SK-N-SH (cell line): Measurements from ENCODE around the gene ABCD1. TPM values are rescaled to one million over a fixed set of nuclear protein-coding genes. Genes with fewer than 3 reads are reported as not detected.

Experiments
- CTCF ChIA-PET: fragments of 300-600, 350-600 bp; formaldehyde crosslinking; extraction: SDS; loops from one replicate; lab custom pipeline; 2021; lab: Yijun Ruan, JAX
- POLR2A ChIA-PET: fragments of 350-600 bp; sonication (Branson Sonifier 250); formaldehyde crosslinking; extraction: SDS; loops from one replicate; lab custom pipeline; 2020; ENCODE audit warnings: antibody characterized with exemption, inconsistent platforms; lab: Yijun Ruan, JAX
- DNase-seq: peaks from one replicate; pipeline ENCODE4 v3.0.0; 2012
- H2AFZ ChIP-seq: fragments of 200-600 bp; sonication (generic); 2 replicates; pipeline ENCODE4 v1.8.1; 2016; ENCODE audit warnings: antibody characterized with exemption, mild to moderate bottlenecking, low read depth
- H3F3A ChIP-seq: fragments of 200-600 bp; sonication (generic); replicated peaks from 2 replicates; pipeline ENCODE3; 2016; ENCODE audit warnings: antibody characterized with exemption, mild to moderate bottlenecking; ENCODE audit not compliant: insufficient read depth
- H3K27ac ChIP-seq, 2 experiments: fragments of 200-500 bp in 1 of 2; fragments of 200-600 bp in 1 of 2; sonication (Bioruptor generic) in 1 of 2; sonication (generic), shearing (Covaris generic) in 1 of 2; 2 replicates each; pipeline versions ENCODE4 v1.5.1 to v1.6.1; 2014 to 2016; ENCODE audit warnings: low read depth in 2 of 2, inconsistent platforms in 1 of 2, low read length in 1 of 2, mild to moderate bottlenecking in 1 of 2, mixed read lengths in 1 of 2
- H3K27me3 ChIP-seq: fragments of 200-600 bp; sonication (generic), shearing (Covaris generic); 2 replicates; pipeline ENCODE4 v1.6.1; 2016; ENCODE audit warnings: mixed run types; ENCODE audit not compliant: insufficient read depth
- H3K36me3 ChIP-seq, 2 experiments: fragments of 200-500 bp in 1 of 2; fragments of 200-600 bp in 1 of 2; sonication (Bioruptor generic) in 1 of 2; sonication (generic) in 1 of 2; replicated peaks in 1 of 2; 2 replicates each; pipeline versions ENCODE3 to v1.5.1; 2014 to 2016; ENCODE audit warnings: low read length in 1 of 2, mild to moderate bottlenecking in 1 of 2; ENCODE audit not compliant: insufficient read depth in 2 of 2, control insufficient read depth in 1 of 2
- H3K4me1 ChIP-seq, 2 experiments: fragments of 200-500 bp in 1 of 2; fragments of 200-600 bp in 1 of 2; sonication (Bioruptor generic) in 1 of 2; sonication (generic), shearing (Covaris generic) in 1 of 2; 2 replicates each; pipeline versions ENCODE4 v1.5.1 to v1.6.1; 2014 to 2016; ENCODE audit warnings: low read depth in 1 of 2, low read length in 1 of 2, mixed run types in 1 of 2; ENCODE audit not compliant: insufficient read depth in 2 of 2, control insufficient read depth in 1 of 2
- H3K4me2 ChIP-seq: fragments of 200-600 bp; sonication (generic), shearing (Covaris generic); 2 replicates; pipeline ENCODE4 v1.6.1; 2017; ENCODE audit warnings: mixed run types
- H3K4me3 ChIP-seq, 2 experiments: fragments of 200-500 bp in 1 of 2; fragments of 200-600 bp in 1 of 2; sonication (Bioruptor generic) in 1 of 2; sonication (generic), shearing (Covaris generic) in 1 of 2; 2 replicates each; pipeline versions ENCODE4 v1.5.1 to v1.8.1; 2014 to 2016; ENCODE audit warnings: low read depth in 2 of 2, inconsistent platforms in 1 of 2, low read length in 1 of 2, mild to moderate bottlenecking in 1 of 2, mixed read lengths in 1 of 2, moderate library complexity in 1 of 2
- H3K79me2 ChIP-seq: fragments of 200-600 bp; sonication (generic); 2 replicates; pipeline ENCODE4 v1.8.1; 2017; ENCODE audit warnings: mild to moderate bottlenecking; ENCODE audit not compliant: insufficient read depth
- H3K9ac ChIP-seq: fragments of 200-600 bp; sonication (generic); 2 replicates; pipeline ENCODE4 v1.6.1; 2017; ENCODE audit warnings: mixed run types
- H3K9me2 ChIP-seq: fragments of 200-600 bp; sonication (generic); 2 replicates; pipeline ENCODE4 v1.6.1; 2017; ENCODE audit warnings: mixed run types
- H3K9me3 ChIP-seq: fragments of 200-600 bp; sonication (generic); 2 replicates; pipeline ENCODE4 v1.6.1; 2017; ENCODE audit warnings: mixed run types, mild to moderate bottlenecking, moderate library complexity
- H4K20me1 ChIP-seq: fragments of 200-600 bp; sonication (generic); 2 replicates; pipeline ENCODE4 v1.6.1; 2017; ENCODE audit warnings: mild to moderate bottlenecking, mixed run types; ENCODE audit not compliant: insufficient read depth
- CHD2 ChIP-seq: fragments of 150-350 bp; IDR thresholded peaks from 2 replicates; pipeline ENCODE4 v1.6.1; 2018; ENCODE audit warnings: low read length; ENCODE audit not compliant: partially characterized antibody
- ELF1 ChIP-seq: IDR thresholded peaks from 2 replicates; pipeline ENCODE4 v1.4.0; 2012
- EP300 ChIP-seq, 2 experiments: IDR thresholded peaks; 2 replicates each; pipeline versions ENCODE4 v1.4.0 to v1.6.1; 2012; ENCODE audit warnings: borderline replicate concordance in 1 of 2, low read depth in 1 of 2, low read length in 1 of 2
- FOXJ3 ChIP-seq: sonication (generic); formaldehyde crosslinking; IDR thresholded peaks from 2 replicates; pipeline ENCODE4 v1.5.1; 2020; ENCODE audit warnings: mild to moderate bottlenecking, missing genetic modification reagents
- JUND ChIP-seq: IDR thresholded peaks from 2 replicates; pipeline ENCODE4 v1.4.0; 2012
- MEF2A ChIP-seq: IDR thresholded peaks from 2 replicates; pipeline ENCODE4 v1.4.0; 2012; ENCODE audit warnings: low read depth, borderline replicate concordance
- MXI1 ChIP-seq: IDR thresholded peaks from 2 replicates; pipeline ENCODE4 v1.6.1; 2012; ENCODE audit warnings: mild to moderate bottlenecking, low read depth, low read length, improper control_type of control experiment
- NFIC ChIP-seq: IDR thresholded peaks from 2 replicates; pipeline ENCODE4 v1.4.0; 2012; ENCODE audit warnings: borderline replicate concordance
- POLR2AphosphoS5 ChIP-seq: IDR thresholded peaks from 2 replicates; pipeline ENCODE4 v1.6.1; 2012; ENCODE audit warnings: low read depth, low read length
- RAD21 ChIP-seq: IDR thresholded peaks from 2 replicates; pipeline ENCODE4 v1.6.1; 2012; ENCODE audit warnings: mild to moderate bottlenecking, low read length
- RXRA ChIP-seq: IDR thresholded peaks from 2 replicates; pipeline ENCODE4 v1.4.0; 2012; ENCODE audit warnings: low read depth, mild to moderate bottlenecking, borderline replicate concordance
- SMC3 ChIP-seq: IDR thresholded peaks from 2 replicates; pipeline ENCODE4 v1.6.1; 2012; ENCODE audit warnings: low read depth, low read length, improper control_type of control experiment
- TAF1 ChIP-seq: IDR thresholded peaks from 2 replicates; pipeline ENCODE4 v1.6.1; 2012; ENCODE audit warnings: low read depth, mild to moderate bottlenecking, low read length, moderate library complexity, borderline replicate concordance
- YY1 ChIP-seq: IDR thresholded peaks from 2 replicates; pipeline ENCODE4 v1.4.0; 2012; ENCODE audit warnings: low read depth, mild to moderate bottlenecking
- WGBS: methylation state at CpG from one replicate; pipeline ENCODE4 v1.1.6; 2017; ENCODE audit warnings: low lambda C conversion rate; 5-methylcytosine and 5-hydroxymethylcytosine counted together
- polyA plus RNA-seq, 3 experiments: library from polyadenylated mRNA; depleted of rRNA; stranded (reverse); fragments of >200 nt; gene quantifications; 2 replicates each; pipeline ENCODE4 v1.2.3, GENCODE V29; 2012
- TF ChIP-seq, protein P1 (sequence below): IDR thresholded peaks from 2 replicates; pipeline ENCODE4 v1.4.0; 2012; ENCODE audit warnings: low read depth, borderline replicate concordance

ABCD1 gene
- polyA plus RNA-seq, 1 of the 3 experiments (the other 2 are of a cell fraction): 7.9 TPM

DNA sequence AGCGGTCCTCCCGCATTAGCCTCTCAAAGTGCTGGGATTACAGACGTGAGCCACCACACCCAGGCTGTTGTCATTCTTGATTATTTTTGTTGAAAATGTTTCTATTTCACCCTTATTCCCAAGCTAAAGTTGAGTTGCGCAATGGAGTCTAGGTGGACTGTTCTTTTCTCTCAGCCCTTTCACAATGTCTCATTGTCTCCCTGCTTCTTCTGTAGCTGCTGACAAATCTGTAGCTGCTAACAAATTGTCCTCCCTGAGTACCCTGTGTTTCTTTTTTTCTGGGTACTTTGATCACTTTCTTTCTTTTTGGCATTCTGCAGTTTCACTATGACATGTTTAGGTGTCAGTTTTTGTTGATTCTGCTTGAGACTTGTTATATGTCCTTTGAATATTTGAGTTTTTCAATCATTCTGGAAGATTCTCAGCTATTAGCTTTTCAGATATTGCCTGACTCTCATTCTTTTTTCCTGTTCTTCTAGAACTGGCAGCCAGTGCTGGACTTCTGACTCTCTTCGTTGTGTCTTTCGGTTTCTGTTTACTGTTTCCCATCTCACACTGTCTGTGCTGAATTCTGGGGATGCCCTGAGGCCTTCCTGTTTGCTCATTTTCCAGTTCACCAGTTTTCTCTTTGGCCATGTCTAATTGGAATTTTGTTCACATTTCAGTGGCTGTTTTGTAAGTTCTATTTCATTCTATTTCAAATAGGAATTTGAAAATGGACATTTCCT is 6.6 kb downstream of the ABCD1 start:
- Histone ChIP-seq H3K36me3 (peaks cover 0 to 8% of the 10 kb centered on the region in 2 experiments), H3K9me3 (no peaks in the 10 kb centered on the region), H3K79me2 (no peaks in the 10 kb centered on the region; the same call in 1 of the 2 replicates), H4K20me1 (no peaks in the 10 kb centered on the region), H3K4me1 (peaks cover 7 to 16% of the 10 kb centered on the region in 2 experiments; a peak in 3 of 4 replicates), H3K4me2 (no peak overlapping the region)
- WGBS: 58% methylated on average over 6 of the region's 6 CpGs
- TF ChIP-seq, protein P1, sequence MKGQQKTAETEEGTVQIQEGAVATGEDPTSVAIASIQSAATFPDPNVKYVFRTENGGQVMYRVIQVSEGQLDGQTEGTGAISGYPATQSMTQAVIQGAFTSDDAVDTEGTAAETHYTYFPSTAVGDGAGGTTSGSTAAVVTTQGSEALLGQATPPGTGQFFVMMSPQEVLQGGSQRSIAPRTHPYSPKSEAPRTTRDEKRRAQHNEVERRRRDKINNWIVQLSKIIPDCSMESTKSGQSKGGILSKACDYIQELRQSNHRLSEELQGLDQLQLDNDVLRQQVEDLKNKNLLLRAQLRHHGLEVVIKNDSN: no peak
- TF ChIP-seq FOXJ3 (CRISPR knock-in tag) (no peak), ELF1 (no peak), EP300 (IDR thresholded peaks at IDR 0.05; ENCODE audit: borderline replicate concordance in 1 of 2, low read depth in 1 of 2, low read length in 1 of 2) (no peak), MXI1 (no peak), RXRA (no peak), NFIC (no peak), YY1 (no peak), RAD21 (no peak), TAF1 (no peak), MEF2A (no peak), CHD2 (no peak), POLR2AphosphoS5 (no peak)
- TF ChIP-seq, all 33 proteins: peak for 0
- Histone ChIP-seq H3K9me2 (no peaks in the 10 kb centered on the region), H3K9ac (no peak overlapping the region), H3K27ac (no peak overlapping the region), H3K4me3 (no peak overlapping the region), H2AFZ (no peak overlapping the region), H3F3A (no peaks in the 10 kb centered on the region), H3K27me3 (no peaks in the 10 kb centered on the region)
- POLR2A ChIA-PET: no interaction called here
- CTCF ChIA-PET: no interaction called here
- no peak for DNase-seq

DNA sequence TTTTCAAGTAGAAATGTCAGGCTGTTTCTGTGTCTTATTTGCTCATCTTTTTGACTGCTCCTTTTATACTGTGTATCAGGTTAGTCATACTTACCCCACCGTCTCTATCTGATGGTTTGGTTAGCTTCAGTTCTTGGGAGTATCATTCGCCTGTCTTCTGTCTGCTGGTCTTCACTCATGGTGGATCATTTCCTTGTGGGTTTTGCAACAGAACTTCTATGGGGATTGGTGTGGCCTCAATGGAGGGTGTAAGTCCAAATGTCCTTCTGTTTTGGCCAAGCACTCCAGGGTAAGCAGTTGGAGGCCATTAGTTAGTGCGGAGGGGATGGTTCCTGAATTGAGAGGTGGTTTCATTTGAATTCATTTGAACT is 7.2 kb downstream of the ABCD1 start:
- Histone ChIP-seq H3K9ac (no peak overlapping the region), H3F3A (no peaks in the 10 kb centered on the region), H3K27ac (no peak overlapping the region), H3K9me2 (no peaks in the 10 kb centered on the region), H3K9me3 (no peaks in the 10 kb centered on the region), H3K4me3 (no peak overlapping the region), H4K20me1 (no peaks in the 10 kb centered on the region), H3K4me2 (no peak overlapping the region), H3K4me1 (peaks cover 5 to 15% of the 10 kb centered on the region in 2 experiments; a peak in 3 of 4 replicates), H2AFZ (no peak overlapping the region), H3K79me2 (no peaks in the 10 kb centered on the region; the same call in 1 of the 2 replicates), H3K27me3 (no peaks in the 10 kb centered on the region), H3K36me3 (peaks cover 0 to 8% of the 10 kb centered on the region in 2 experiments)
- DNase-seq: no peak
- 54% methylated on average over 3 of the region's 3 CpGs for WGBS
- ChIA-PET CTCF (no interaction called here), POLR2A (no interaction called here)
- no peak for TF ChIP-seq SMC3
- no peak for TF ChIP-seq JUND
- TF ChIP-seq MEF2A: no peak
- no peak for TF ChIP-seq TAF1
